ENCODE data around the gene PHF12.
"Not testable (repeated sequence)": the region's sequence is repeated elsewhere in the genome, so short reads cannot be mapped to it uniquely, and the experiment has no call there.

The PHF12 gene

GRCh38 chr17:28942925-28943324 is 8.4 kb downstream of the PHF12 start:
- no peak for FAIRE-seq
- no peak for TF ChIP-seq POLR2A (IDR thresholded peaks at IDR 0.05; ENCODE audit: low read depth, low read length)
- DNase-seq (ENCODE audit: insufficient read length, low spot score) = no peak

GRCh38 chr17:28941251-28941650 is 10.1 kb downstream of the PHF12 start:
- TF ChIP-seq POLR2A (IDR thresholded peaks at IDR 0.05; ENCODE audit: low read depth, low read length) = no peak
- FAIRE-seq = no peak
- no peak for DNase-seq (ENCODE audit: insufficient read length, low spot score)

GRCh38 chr17:28940675-28941074 is 10.6 kb downstream of the PHF12 start:
- no peak for TF ChIP-seq POLR2A (IDR thresholded peaks at IDR 0.05; ENCODE audit: low read depth, low read length)
- DNase-seq (ENCODE audit: insufficient read length, low spot score) (no peak), FAIRE-seq (no peak)

GRCh38 chr17:28940142-28940541 is 11.2 kb downstream of the PHF12 start:
- TF ChIP-seq POLR2A (IDR thresholded peaks at IDR 0.05; ENCODE audit: low read depth, low read length) = no peak
- DNase-seq (ENCODE audit: insufficient read length, low spot score) = no peak

GRCh38 chr17:28938552-28938951 is 12.8 kb downstream of the PHF12 start:
- no peak for TF ChIP-seq POLR2A (IDR thresholded peaks at IDR 0.05; ENCODE audit: low read depth, low read length)

More at GRCh38 chr17:28940142-28940541, 11.2 kb downstream of the PHF12 start:
- FAIRE-seq = no peak

GRCh38 chr17:28937044-28937729 is 14.1 kb downstream of the PHF12 start:
- TF ChIP-seq POLR2A (IDR thresholded peaks at IDR 0.05; ENCODE audit: low read depth, low read length) = no peak
- FAIRE-seq (no peak), DNase-seq (ENCODE audit: insufficient read length, low spot score) (no peak)

More at GRCh38 chr17:28938552-28938951, 12.8 kb downstream of the PHF12 start:
- no peak for DNase-seq (ENCODE audit: insufficient read length, low spot score)
- FAIRE-seq = no peak

- no peak for FAIRE-seq
- TF ChIP-seq POLR2A (IDR thresholded peaks at IDR 0.05; ENCODE audit: low read depth, low read length) = no peak
- no peak for DNase-seq (ENCODE audit: insufficient read length, low spot score)
Observed at GRCh38 chr17:28935744-28936460, 15.4 kb downstream of the PHF12 start.

- not testable (repeated sequence) for DNase-seq (ENCODE audit: insufficient read length, low spot score); FAIRE-seq
Observed at GRCh38 chr17:28934508-28934907, 16.8 kb downstream of the PHF12 start.

- FAIRE-seq = no peak
- no peak for DNase-seq (ENCODE audit: insufficient read length, low spot score)
- no peak for TF ChIP-seq POLR2A (IDR thresholded peaks at IDR 0.05; ENCODE audit: low read depth, low read length)
Observed at GRCh38 chr17:28929787-28930186, 21.5 kb downstream of the PHF12 start.

- FAIRE-seq (no peak), DNase-seq (ENCODE audit: insufficient read length, low spot score) (no peak)
- no peak for TF ChIP-seq POLR2A (IDR thresholded peaks at IDR 0.05; ENCODE audit: low read depth, low read length)
Observed at GRCh38 chr17:28928061-28928460, 23.3 kb downstream of the PHF12 start.

GRCh38 chr17:28926786-28927185 is 24.5 kb downstream of the PHF12 start:
- FAIRE-seq = no peak
- TF ChIP-seq POLR2A (IDR thresholded peaks at IDR 0.05; ENCODE audit: low read depth, low read length) = no peak
- no peak for DNase-seq (ENCODE audit: insufficient read length, low spot score)

GRCh38 chr17:28926366-28926765 is 25.0 kb downstream of the PHF12 start:
- DNase-seq (ENCODE audit: insufficient read length, low spot score) (no peak), FAIRE-seq (no peak)
- TF ChIP-seq POLR2A (IDR thresholded peaks at IDR 0.05; ENCODE audit: low read depth, low read length) = no peak

GRCh38 chr17:28925912-28926365 is 25.4 kb downstream of the PHF12 start:
- FAIRE-seq (peak; percentile 48), DNase-seq (ENCODE audit: insufficient read length, low spot score) (peak; percentile 72)
- no peak for TF ChIP-seq POLR2A (IDR thresholded peaks at IDR 0.05; ENCODE audit: low read depth, low read length)

- FAIRE-seq = no peak
- no peak for DNase-seq (ENCODE audit: insufficient read length, low spot score)
- no peak for TF ChIP-seq POLR2A (IDR thresholded peaks at IDR 0.05; ENCODE audit: low read depth, low read length)
Observed at GRCh38 chr17:28920201-28920600, 31.1 kb downstream of the PHF12 start.

GRCh38 chr17:28918295-28918694 is 33.0 kb downstream of the PHF12 start:
- TF ChIP-seq POLR2A (IDR thresholded peaks at IDR 0.05; ENCODE audit: low read depth, low read length) = no peak
- no peak for DNase-seq (ENCODE audit: insufficient read length, low spot score)
- FAIRE-seq = no peak

Measured in H54 (cell line).